ENCODE results near the gene IKZF1.

- no peak for TF ChIP-seq POLR2A (IDR thresholded peaks at IDR 0.05)
- TF ChIP-seq CTCF (IDR thresholded peaks at IDR 0.05 in 8 of 11, conservative IDR thresholded peaks at IDR 0.05 in 3 of 11), result no peak
Measured at GRCh38 chr7:50276483-50276882, 28.0 kb upstream of the IKZF1 start.
